Right renal pelvis (tissue), 4 donors: Measurements from ENCODE around the gene STOML1. TPM values are rescaled to one million over a fixed set of nuclear protein-coding genes. Genes with fewer than 3 reads are reported as not detected.
"Not testable (repeated sequence)": the region's sequence is repeated elsewhere in the genome, so short reads cannot be mapped to it uniquely, and the experiment has no call there.

ENCODE experiments used
- DNase-seq, 4 donors: peaks; one replicate each; pipeline ENCODE4 v3.0.0-alpha.2; 2013; ENCODE audit warnings: low read depth in 4 of 4, low spot score in 3 of 4, missing footprints in 1 of 4
- polyA plus RNA-seq, 4 donors: library from polyadenylated mRNA; unstranded; fragments of 120-200 nt; gene quantifications; one replicate each; pipeline ENCODE4 v1.2.1, GENCODE V29; 2013; ENCODE audit not compliant: insufficient read length in 4 of 4

STOML1 gene
- polyA plus RNA-seq, 4 donors: 8.9 to 16.8 (median 11.5) TPM

- no peak for DNase-seq
Measured at GRCh38 chr15:73965758-73966113, 26.4 kb downstream of the STOML1 start.

DNA sequence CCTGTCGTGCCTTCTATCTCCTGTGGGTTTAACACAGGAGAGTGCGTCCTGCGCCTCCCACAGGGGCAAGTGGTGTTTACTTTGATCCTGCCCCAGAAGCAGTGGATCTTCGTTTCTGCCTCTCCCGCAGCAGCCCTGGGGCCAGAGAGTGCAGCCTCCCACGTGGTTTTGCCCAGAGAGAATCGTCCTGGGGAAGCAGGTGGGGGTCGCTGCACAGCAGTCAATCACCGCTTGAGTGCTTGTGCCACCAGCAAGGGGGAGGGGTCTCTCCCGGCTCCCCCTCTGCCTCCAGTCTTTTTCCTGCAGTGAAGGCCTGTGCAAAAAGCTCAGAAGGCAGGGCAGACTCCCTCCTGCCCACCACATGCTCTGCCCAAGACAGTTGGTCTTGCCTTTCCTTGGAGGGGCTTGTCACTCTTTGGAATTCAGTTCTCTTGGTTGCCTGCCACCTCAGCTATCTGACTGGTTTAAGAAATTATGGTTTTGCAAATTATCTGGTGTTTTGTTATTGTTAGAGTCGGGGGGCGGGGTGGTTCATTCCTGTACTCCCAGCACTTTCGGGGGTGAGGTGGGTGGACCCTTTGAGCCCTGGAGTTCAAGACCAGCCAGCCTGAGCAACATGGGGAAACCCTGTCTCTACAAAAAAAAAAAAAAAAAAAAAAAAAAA is 26.9 kb downstream of the STOML1 start:
- DNase-seq: no peak

DNA sequence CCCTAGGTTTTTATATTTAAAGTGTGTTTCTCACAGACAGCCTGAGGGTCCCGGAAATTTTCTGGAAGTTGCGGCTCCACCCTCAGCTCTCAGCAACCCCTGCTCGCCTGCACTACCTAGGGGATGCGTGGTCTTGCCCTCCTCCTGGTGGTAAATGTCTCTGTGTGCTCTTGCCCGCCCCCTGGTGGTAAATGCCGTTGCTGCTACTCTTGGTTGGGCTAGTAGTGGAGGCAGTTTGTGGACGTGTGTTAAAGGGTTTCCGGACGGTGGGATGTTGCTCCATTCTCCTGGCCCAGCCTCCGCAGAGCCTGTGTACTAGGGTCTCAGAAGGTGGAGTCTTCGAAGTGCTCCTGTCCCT is 27.4 kb downstream of the STOML1 start:
- peak in 2 of 4 donors; percentile 66 to 68 for DNase-seq

DNA sequence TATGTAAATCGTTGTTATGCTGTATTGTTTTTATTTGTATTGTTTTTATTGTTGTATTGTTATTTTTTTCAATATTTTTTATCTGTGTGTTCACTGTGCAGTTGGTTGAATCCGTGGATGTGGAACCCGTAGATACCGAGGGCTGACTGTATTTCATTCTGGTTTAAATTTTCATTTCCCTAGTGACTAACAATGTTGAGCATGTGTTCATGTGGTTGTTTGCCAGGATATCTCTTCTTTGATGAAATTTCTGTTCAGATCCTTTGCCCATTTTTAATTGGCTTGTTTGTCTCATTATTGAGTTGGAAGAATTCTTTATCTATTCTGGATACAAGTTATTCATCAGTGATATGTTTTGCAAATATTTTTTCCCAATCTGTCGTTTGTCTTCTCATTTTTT is 29.7 kb downstream of the STOML1 start:
- DNase-seq: no peak

DNA sequence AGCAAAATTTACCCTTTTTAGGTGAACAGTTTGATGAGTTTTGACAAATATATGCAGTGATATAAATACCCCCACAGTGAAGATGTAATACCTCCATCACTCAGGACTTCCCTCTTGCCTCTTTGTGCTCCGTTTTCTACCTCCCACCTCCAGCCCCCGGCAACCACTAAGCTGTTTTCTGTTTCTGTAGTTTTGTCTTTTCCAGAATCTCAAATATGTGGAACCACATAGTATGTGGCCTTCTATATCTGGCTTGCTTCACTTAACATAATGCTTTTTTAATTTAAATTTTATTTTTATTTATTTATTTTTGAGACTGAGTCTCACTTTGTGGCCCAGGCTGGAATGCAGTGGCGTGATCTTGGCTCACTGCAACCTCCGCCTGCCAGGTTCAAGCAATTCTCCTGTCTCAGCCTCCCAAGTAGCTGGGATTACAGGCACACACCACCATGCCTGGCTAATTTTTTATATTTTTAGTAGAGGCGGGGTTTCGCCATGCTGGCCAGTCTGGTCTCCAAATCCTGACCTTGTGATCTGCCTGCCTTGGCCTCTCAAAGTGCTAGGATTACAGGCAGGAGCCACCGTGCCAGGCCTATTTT is 31.5 kb downstream of the STOML1 start:
- DNase-seq: not testable (repeated sequence)

GRCh38 chr15:73959801-73960200 is 32.3 kb downstream of the STOML1 start:
- DNase-seq: no peak

GRCh38 chr15:73959012-73959581 is 33.0 kb downstream of the STOML1 start:
- no peak for DNase-seq

DNA sequence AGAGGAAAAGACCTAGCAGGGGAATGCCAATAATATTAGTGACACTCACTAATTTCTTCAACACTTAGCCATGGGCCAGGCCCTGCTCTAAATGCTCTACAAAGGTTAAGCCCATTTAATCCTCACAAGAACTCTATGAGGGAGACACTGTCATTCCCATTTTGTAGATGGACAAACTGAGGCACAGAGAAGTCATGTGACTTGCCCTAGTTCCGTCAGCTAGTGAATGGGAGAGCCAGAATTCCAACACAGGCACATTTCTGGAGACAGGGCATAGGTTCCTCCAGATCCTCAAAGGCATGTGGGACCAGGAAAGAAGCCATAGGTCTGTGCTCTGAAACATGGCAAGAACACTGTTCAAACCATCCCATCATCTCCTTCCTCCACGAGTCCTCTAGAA is 34.3 kb downstream of the STOML1 start:
- DNase-seq: no peak

DNA sequence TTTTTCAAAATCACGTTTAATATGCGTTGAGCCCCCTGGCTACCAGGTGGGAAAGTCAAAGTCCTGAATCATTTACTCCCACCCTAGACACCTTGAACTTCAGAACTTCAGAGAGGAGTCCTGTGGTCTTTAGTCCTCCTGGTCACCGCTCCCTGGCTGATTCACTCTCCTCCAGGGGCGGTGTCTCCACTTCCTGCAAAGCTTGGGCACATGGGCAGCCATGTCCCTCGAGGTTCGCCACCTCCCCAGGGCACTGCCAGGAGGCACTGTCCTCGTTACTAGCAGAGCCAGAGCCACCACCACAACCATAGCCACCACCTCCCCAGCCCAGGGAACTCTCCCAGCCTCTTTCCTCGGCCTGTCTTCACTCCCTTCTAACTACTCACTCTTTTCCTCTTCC is 34.8 kb downstream of the STOML1 start:
- no peak for DNase-seq

GRCh38 chr15:73956743-73957135 is 35.4 kb downstream of the STOML1 start:
- DNase-seq: no peak

- DNase-seq: no peak
Measured at GRCh38 chr15:73955861-73956742, 36.0 kb downstream of the STOML1 start.

DNA sequence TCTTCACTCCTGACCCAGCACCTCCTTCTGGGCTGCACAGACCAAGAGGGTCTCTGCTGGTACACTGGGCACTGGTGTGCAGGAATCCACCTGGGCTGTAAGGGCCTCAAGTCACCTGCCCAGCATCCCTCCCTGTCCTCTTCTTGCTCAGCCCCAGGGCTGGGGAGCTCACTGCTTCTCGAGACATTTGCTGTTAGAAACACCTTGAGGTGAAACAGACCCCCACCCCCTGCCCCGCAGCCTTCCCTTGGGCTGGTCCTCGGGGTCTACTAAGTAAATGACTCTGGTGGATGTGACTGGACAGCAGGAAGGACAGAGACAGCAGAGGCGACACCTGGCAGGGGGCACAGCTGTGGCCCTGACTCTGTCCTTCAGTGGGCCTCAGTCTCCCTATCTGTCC is 36.8 kb downstream of the STOML1 start:
- DNase-seq: no peak

GRCh38 chr15:73954188-73955145 is 37.6 kb downstream of the STOML1 start:
- no peak for DNase-seq

- DNase-seq: no peak
Measured at GRCh38 chr15:73952913-73953750, 39.0 kb downstream of the STOML1 start.

DNA sequence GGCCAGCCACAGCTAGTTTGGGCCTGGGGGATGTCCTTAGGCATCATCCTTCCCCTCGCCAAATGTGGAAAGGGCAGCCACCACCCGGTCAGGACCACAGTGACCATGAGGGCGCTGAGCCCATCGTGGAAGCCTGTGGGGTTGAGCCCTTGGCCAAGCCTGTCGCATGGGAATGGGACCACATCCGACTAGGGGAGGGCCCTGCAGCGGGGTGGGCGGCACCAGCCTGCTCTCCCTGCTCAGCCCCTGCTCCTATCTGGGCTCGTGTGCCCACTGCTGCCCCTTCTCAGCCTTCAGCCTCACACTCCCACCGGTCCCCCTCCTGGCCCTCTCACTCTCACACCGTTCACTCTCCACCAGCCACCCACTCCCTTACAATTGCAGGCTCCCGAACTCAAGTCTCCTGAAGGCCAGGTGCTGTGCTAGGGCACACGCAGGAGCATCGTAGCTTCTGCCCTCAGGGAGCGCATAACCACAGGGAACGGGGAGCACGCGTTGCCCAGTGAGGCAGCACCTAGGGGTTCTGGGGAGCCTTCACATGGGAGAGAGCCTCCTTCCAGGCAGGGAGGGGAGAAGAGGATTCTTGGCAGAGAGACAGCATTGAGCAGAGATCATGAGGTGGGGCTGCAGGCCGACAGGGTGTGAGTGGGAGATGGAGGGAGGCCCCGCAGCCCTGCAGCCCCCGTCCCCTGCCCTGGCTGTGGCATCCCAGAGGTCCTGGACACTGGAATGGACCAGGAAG is 39.8 kb downstream of the STOML1 start:
- DNase-seq: no peak

DNA sequence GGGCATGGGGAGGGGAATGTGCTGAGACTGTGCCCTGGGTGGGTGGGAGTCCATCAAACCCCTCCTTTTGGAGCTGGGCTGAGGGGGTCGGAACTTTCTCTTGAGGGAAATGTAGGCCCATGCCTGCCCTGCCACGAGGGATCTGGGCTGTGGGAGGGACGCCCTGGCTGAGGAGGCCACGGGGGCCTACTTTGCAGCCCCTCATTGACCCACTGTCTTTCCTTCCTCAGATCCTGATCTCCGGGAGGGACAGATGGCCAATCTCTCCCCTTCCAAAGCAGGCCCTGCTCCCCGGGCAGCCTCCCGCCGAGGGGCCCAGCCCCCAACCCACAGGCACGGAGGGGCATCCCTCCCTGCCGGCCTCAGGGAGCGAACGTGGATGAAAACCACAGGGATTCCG is 40.5 kb downstream of the STOML1 start:
- DNase-seq: no peak

- peak; percentile 76 to 86 (median 82) for DNase-seq
Measured at GRCh38 chr15:73950831-73951561, 41.1 kb downstream of the STOML1 start.

DNA sequence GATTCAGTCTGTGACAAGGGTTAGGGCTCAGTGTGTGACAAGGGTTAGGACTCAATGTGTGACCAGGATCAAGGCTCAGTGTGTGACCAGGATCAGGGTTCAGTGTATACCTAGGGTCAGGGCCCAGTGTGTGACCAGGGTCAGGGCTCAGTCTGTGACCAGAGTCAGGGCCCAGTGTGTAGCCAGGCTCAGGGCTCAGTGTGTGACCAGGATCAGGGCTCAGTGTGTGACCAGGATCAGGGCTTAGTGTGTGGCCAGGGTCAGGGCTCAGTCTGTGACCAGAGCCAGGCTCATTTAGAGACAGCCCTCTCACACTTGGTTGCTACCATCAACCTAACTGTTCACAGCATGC is 41.6 kb downstream of the STOML1 start:
- no peak for DNase-seq
